GM12801 (cell line): ENCODE data around the gene ANXA6.

Experiments used
- TF ChIP-seq, protein P1 (sequence below): IDR thresholded peaks from one replicate; pipeline ENCODE4 v1.5.1; 2011; ENCODE audit warnings: control low read depth; ENCODE audit not compliant: insufficient read length; ENCODE audit errors: extremely low read depth

Gene ANXA6

DNA sequence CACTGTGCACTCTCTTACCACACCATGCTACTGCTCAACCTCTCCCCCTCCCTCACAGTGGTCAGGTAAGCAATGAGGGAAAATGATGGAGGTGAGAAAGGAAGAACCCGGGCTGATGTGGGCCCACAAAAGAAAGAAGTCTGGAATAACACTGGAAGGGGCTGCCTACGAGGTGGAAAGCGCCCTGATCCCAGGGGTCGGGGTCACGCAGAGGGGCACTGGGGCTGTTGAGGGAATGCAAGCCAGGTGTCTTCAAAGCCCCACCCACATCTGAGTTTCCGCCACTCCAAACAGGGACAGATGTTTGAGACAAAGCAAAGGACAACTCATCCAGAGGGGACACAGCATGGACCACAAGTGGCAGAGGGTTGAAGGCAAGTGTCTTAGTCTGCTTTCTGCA, 81.0 kb downstream of the ANXA6 start:
- TF ChIP-seq, protein P1, sequence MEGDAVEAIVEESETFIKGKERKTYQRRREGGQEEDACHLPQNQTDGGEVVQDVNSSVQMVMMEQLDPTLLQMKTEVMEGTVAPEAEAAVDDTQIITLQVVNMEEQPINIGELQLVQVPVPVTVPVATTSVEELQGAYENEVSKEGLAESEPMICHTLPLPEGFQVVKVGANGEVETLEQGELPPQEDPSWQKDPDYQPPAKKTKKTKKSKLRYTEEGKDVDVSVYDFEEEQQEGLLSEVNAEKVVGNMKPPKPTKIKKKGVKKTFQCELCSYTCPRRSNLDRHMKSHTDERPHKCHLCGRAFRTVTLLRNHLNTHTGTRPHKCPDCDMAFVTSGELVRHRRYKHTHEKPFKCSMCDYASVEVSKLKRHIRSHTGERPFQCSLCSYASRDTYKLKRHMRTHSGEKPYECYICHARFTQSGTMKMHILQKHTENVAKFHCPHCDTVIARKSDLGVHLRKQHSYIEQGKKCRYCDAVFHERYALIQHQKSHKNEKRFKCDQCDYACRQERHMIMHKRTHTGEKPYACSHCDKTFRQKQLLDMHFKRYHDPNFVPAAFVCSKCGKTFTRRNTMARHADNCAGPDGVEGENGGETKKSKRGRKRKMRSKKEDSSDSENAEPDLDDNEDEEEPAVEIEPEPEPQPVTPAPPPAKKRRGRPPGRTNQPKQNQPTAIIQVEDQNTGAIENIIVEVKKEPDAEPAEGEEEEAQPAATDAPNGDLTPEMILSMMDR = no peak

GRCh38 chr5:151075698-151076331, 81.8 kb downstream of the ANXA6 start:
- TF ChIP-seq, protein P1 = no peak

- TF ChIP-seq, protein P1 = no peak
Measured at GRCh38 chr5:151074557-151074956, 83.0 kb downstream of the ANXA6 start.

DNA sequence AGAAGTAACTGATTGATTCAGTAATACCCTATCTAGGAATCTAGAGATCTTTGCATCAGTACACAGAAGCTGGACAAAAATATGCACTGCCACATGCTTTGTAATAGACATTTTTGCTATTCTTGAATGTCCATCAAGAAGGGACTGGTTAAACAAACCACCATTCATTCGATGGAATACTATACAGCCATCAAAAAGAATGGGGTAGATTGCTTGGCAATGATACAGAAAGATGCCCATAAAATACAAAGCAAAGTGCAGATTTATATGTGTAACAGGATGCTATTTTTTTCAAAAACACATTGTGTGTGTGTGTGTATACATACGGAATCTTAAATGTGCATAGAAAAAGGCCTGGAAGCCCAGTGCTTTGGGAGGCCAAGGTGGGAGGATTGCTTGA, 84.3 kb downstream of the ANXA6 start:
- TF ChIP-seq, protein P1 = no peak

GRCh38 chr5:151072630-151073025, 85.0 kb downstream of the ANXA6 start:
- TF ChIP-seq, protein P1 = no peak

- TF ChIP-seq, protein P1 = no peak
Measured at GRCh38 chr5:151071848-151072629, 85.5 kb downstream of the ANXA6 start.

DNA sequence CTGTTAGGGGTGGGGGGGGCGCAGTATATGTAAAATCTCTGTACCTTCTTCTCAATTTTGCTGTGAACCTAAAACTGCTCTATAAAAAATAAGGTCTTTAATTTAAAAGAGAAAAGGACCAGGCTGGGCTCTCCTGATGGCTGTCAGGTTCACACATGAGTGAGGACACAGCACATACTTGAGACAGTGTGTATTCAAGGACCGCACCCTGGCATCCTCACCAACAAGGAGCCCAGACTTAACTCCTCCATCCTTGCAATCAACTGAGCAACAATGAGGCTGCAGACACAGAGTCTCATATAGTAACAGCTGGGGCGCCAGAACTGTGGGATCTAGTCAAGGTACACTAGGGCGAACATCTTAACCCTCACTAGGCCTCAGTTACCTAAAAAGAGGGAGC, 86.6 kb downstream of the ANXA6 start:
- TF ChIP-seq, protein P1 = no peak
